Smooth muscle cell (in vitro differentiated cells): ENCODE measurements around the gene RFESD. TPM values are rescaled to one million over a fixed set of nuclear protein-coding genes. Genes with fewer than 3 reads are reported as not detected.
A peak's percentile ranks its signal among the peaks of the same experiment; 100 is the strongest.

Source experiments
- DNase-seq: peaks from one replicate; lab custom pipeline; 2025; ENCODE audit not compliant: unreplicated experiment; lab: John Stamatoyannopoulos, UW
- H2AFZ ChIP-seq: fragments of 200-600 bp; sonication (generic); 2 replicates; pipeline ENCODE4 v1.6.0; 2016; ENCODE audit warnings: antibody characterized with exemption, low read depth, mild to moderate bottlenecking
- H3F3A ChIP-seq: fragments of 200-600 bp; sonication (generic); 2 replicates; pipeline ENCODE4 v1.6.0; 2017; ENCODE audit warnings: antibody characterized with exemption, low read depth
- H3K27ac ChIP-seq: fragments of 200-600 bp; sonication (generic); 2 replicates; pipeline ENCODE4 v1.5.1; 2016; ENCODE audit warnings: low read depth, mild to moderate bottlenecking
- H3K27me3 ChIP-seq: fragments of 200-600 bp; sonication (generic); 2 replicates; pipeline ENCODE4 v1.6.1; 2016; ENCODE audit warnings: low read depth, mild to moderate bottlenecking
- H3K36me3 ChIP-seq: fragments of 200-600 bp; sonication (generic); 2 replicates; pipeline ENCODE4 v1.5.1; 2016; ENCODE audit warnings: low read depth
- H3K4me1 ChIP-seq: fragments of 200-600 bp; sonication (generic); 2 replicates; pipeline ENCODE4 v1.5.1; 2016; ENCODE audit warnings: low read depth
- H3K4me2 ChIP-seq: fragments of 200-600 bp; sonication (generic); 2 replicates; pipeline ENCODE4 v1.6.0; 2016; ENCODE audit warnings: mild to moderate bottlenecking
- H3K4me3 ChIP-seq: fragments of 200-600 bp; sonication (generic); 2 replicates; pipeline ENCODE4 v1.5.1; 2016; ENCODE audit warnings: mild to moderate bottlenecking
- H3K79me2 ChIP-seq: fragments of 200-600 bp; sonication (generic); 2 replicates; pipeline ENCODE4 v1.6.0; 2016; ENCODE audit warnings: low read depth, mild to moderate bottlenecking
- H3K9ac ChIP-seq: fragments of 200-600 bp; sonication (generic); 2 replicates; pipeline ENCODE4 v1.6.0; 2016; ENCODE audit warnings: low read depth
- H3K9me3 ChIP-seq: fragments of 200-600 bp; sonication (generic); replicated peaks from 2 replicates; pipeline ENCODE4 v1.5.1; 2016; ENCODE audit warnings: low read depth
- H4K20me1 ChIP-seq: fragments of 200-600 bp; sonication (generic); 2 replicates; pipeline ENCODE4 v1.6.0; 2016; ENCODE audit warnings: low read depth
- CTCF ChIP-seq: fragments of 200-600 bp; sonication (generic); IDR thresholded peaks from 2 replicates; pipeline ENCODE4 v1.5.1; 2017; ENCODE audit warnings: borderline replicate concordance, mild to moderate bottlenecking, antibody characterized with exemption; ENCODE audit not compliant: insufficient read depth, poor library complexity, severe bottlenecking
- WGBS: methylation state at CpG from one replicate; pipeline ENCODE4 v1.1.7; 2016; ENCODE audit warnings: low lambda C conversion rate; 5-methylcytosine and 5-hydroxymethylcytosine counted together
- polyA plus RNA-seq: library from polyadenylated mRNA; unstranded; fragments of >200 nt; fragmentation: Nextera tagmentation; extraction: Ambion mirVana; gene quantifications from 2 replicates; pipeline ENCODE4 v1.2.1, GENCODE V29; 2016
- total RNA-seq: library from RNA; depleted of rRNA; stranded (reverse); fragments of >200 nt; gene quantifications from 2 replicates; pipeline ENCODE4 v1.2.3, GENCODE V29; 2014

The RFESD gene
- total and polyA plus RNA-seq, 2 experiments from 2014 or later, result 3.6 to 6.8 TPM

GRCh38 chr5:95672641-95673040, 26.1 kb downstream of the RFESD start:
- Histone ChIP-seq H3K27me3 (no peaks in the 10 kb centered on the region), H3K79me2 (no peaks in the 10 kb centered on the region), H3F3A (peaks cover 10% of the 10 kb centered on the region), H3K36me3 (no peaks in the 10 kb centered on the region), H3K27ac (peak overlapping the region; percentile 63), H3K9ac (no peak overlapping the region), H3K4me1 (peaks cover 12% of the 10 kb centered on the region), H3K4me2 (peak overlapping the region; percentile 31), H2AFZ (peak overlapping the region; percentile 59), H4K20me1 (no peaks in the 10 kb centered on the region), H3K9me3 (no peaks in the 10 kb centered on the region), H3K4me3 (no peak overlapping the region)
- no peak for DNase-seq
- no peak for TF ChIP-seq CTCF

DNA sequence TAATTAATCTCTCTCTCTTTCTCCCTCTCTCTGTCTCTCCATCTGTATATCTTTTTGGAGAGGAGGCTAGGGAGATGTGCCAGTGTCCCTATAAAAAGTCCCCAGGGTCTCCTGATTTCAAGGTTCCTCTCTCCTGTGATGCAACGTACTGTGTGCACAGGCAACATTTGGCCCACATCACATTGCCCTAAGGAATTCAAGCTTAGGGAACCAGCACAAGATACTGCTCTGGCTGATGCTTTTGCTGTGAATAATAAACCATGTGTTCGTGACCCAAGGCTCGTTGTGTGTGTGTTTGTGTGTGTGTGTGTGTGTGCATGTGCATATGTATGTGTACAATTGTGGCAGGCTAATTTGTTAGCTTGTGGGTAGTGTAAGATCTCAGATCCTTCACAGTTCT, 26.5 kb downstream of the RFESD start:
- Histone ChIP-seq H3K9me3 (no peaks in the 10 kb centered on the region), H2AFZ (peak overlapping the region; percentile 59), H3K4me1 (peaks cover 12% of the 10 kb centered on the region), H3K27me3 (no peaks in the 10 kb centered on the region), H3K9ac (no peak overlapping the region), H3K27ac (peak overlapping the region; percentile 63), H3F3A (peaks cover 10% of the 10 kb centered on the region), H4K20me1 (no peaks in the 10 kb centered on the region), H3K36me3 (no peaks in the 10 kb centered on the region), H3K4me3 (no peak overlapping the region), H3K4me2 (peak overlapping the region; percentile 31), H3K79me2 (no peaks in the 10 kb centered on the region)
- no peak for TF ChIP-seq CTCF
- 23% methylated on average over 3 of the region's 3 CpGs for WGBS
- no peak for DNase-seq

DNA sequence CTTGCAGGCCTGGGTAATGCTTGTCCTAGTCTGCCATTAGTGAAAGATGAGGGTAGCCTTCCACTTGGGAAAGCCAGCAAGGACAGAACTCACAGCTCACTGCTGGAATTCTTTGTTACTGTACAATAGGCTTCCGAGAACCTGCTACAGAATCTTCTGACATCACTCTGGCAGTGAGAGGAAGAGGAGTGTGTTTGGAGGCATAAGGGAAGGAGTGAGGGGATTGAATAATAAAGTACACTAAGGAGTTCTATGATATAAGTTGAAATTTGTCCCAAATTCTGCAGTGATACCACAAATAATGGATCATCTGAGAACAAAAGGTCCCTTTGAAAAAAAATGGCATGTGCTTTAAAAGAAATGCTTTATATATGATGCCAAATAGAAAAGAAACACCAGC, 36.3 kb downstream of the RFESD start, which contains the start of gene SPATA9:
TSS of gene SPATA9 (minus strand) at position 101 of the 400 bp plus-strand sequence. CDS start 137 bp downstream, outside the sequence.
- H3K27me3 ChIP-seq, result no peaks in the 10 kb centered on the region
- H3K4me3 ChIP-seq, result no peak within 1 kb of the TSS
- no peak for DNase-seq
- H3K9ac ChIP-seq, result no peak within 1 kb of the TSS
- H3F3A ChIP-seq, result no peaks in the 10 kb centered on the region
- peaks cover 8% of the 10 kb centered on the region for H3K4me1 ChIP-seq
- 96% methylated on average over 1 of the region's 1 CpG for WGBS
- no peak within 1 kb of the TSS for H3K27ac ChIP-seq
- H3K4me2 ChIP-seq, result no peak within 1 kb of the TSS
- H3K79me2 ChIP-seq, result no peaks in the 10 kb centered on the region
- no peak within 1 kb of the TSS for H2AFZ ChIP-seq
- H3K9me3 ChIP-seq, result no peaks in the 10 kb centered on the region
- H4K20me1 ChIP-seq, result no peaks in the 10 kb centered on the region
- no peaks in the 10 kb centered on the region for H3K36me3 ChIP-seq
- no peak for TF ChIP-seq CTCF

DNA sequence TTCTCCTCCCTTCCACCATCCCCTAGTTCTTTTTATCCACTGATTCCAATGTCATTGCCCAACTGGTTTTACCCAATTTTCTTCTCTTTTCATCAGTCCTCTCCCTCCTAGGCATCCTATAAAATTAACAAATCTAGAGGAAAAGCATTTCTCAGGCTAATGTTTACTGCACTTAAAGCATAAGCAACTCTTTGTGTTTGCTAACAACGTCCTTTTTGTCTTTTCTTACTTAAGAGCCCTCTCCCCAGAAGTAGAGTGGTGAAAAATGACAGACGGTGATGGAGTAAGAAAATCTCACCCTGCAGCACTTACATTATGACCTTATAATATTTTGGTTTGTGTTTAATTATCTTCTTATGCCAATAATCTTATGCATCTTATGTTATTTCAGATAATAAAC, 37.8 kb downstream of the RFESD start:
- H3F3A ChIP-seq, result no peaks in the 10 kb centered on the region
- no peak overlapping the region for H3K4me3 ChIP-seq
- H3K79me2 ChIP-seq, result no peaks in the 10 kb centered on the region
- no peak overlapping the region for H3K4me2 ChIP-seq
- no peaks in the 10 kb centered on the region for H3K27me3 ChIP-seq
- no peak for TF ChIP-seq CTCF
- peaks cover 8% of the 10 kb centered on the region for H3K4me1 ChIP-seq
- H3K27ac ChIP-seq, result no peak overlapping the region
- DNase-seq, result no peak
- no peak overlapping the region for H2AFZ ChIP-seq
- H3K36me3 ChIP-seq, result no peaks in the 10 kb centered on the region
- no peaks in the 10 kb centered on the region for H3K9me3 ChIP-seq
- WGBS, result 70% methylated on average over 2 of the region's 2 CpGs
- no peaks in the 10 kb centered on the region for H4K20me1 ChIP-seq
- H3K9ac ChIP-seq, result no peak overlapping the region
